RWPE2 (cell line): ENCODE results near the gene LDLRAD2.

ENCODE experiments used
- ATAC-seq: fragments of 200-7000 bp; cut with Tn5 transposase; 3 replicates; pipeline ENCODE4 v1.9.1; 2021; ENCODE audit warnings: low read depth
- DNase-seq: peaks from one replicate; pipeline ENCODE4 v3.0.0-alpha.2; 2020; ENCODE audit warnings: low spot score
- H3K27ac ChIP-seq: fragments of 450-650 bp; 2 replicates; pipeline ENCODE4 v1.5.1; 2017; ENCODE audit warnings: mild to moderate bottlenecking; ENCODE audit not compliant: poor library complexity, severe bottlenecking
- H3K27me3 ChIP-seq: fragments of 250-450 bp; sonication (Bioruptor Pico); 2 replicates; pipeline ENCODE4 v1.5.1; 2021; ENCODE audit warnings: mild to moderate bottlenecking, moderate library complexity; ENCODE audit not compliant: insufficient read depth, poor library complexity, severe bottlenecking
- H3K36me3 ChIP-seq: fragments of 250-450 bp; sonication (Bioruptor Pico); 2 replicates; pipeline ENCODE4 v1.5.1; 2020; ENCODE audit warnings: low read depth, mild to moderate bottlenecking, moderate library complexity
- H3K4me1 ChIP-seq: fragments of 250-450 bp; sonication (Bioruptor Pico); 2 replicates; pipeline ENCODE4 v1.5.1; 2021; ENCODE audit warnings: mild to moderate bottlenecking, moderate library complexity; ENCODE audit not compliant: insufficient read depth, poor library complexity, severe bottlenecking
- H3K4me3 ChIP-seq: fragments of 250-450 bp; sonication (Bioruptor Pico); 2 replicates; pipeline ENCODE4 v1.5.1; 2021; ENCODE audit warnings: mild to moderate bottlenecking, moderate library complexity; ENCODE audit not compliant: severe bottlenecking
- H3K9me3 ChIP-seq: fragments of 250-450 bp; sonication (Bioruptor Pico); 2 replicates; pipeline ENCODE4 v1.5.1; 2021; ENCODE audit warnings: mild to moderate bottlenecking, moderate library complexity; ENCODE audit not compliant: severe bottlenecking
- CTCF ChIP-seq: fragments of 450-650 bp; IDR thresholded peaks from one replicate; pipeline ENCODE4 v1.5.1; 2017; ENCODE audit warnings: mild to moderate bottlenecking, moderate library complexity; ENCODE audit not compliant: poor library complexity, severe bottlenecking

The LDLRAD2 gene

GRCh38 chr1:21851430-21852250 lies 39.6 kb downstream of the LDLRAD2 start:
- no peak for TF ChIP-seq CTCF
- Histone ChIP-seq H3K27ac (no peak overlapping the region), H3K4me3 (no peak overlapping the region), H3K4me1 (peaks cover 2% of the 10 kb centered on the region), H3K36me3 (peaks cover 30% of the 10 kb centered on the region), H3K27me3 (no peaks in the 10 kb centered on the region), H3K9me3 (no peaks in the 10 kb centered on the region)
- DNase-seq (peak; percentile 47), ATAC-seq (no peak)

GRCh38 chr1:21852282-21853130 lies 40.4 kb downstream of the LDLRAD2 start:
- H3K4me3 ChIP-seq = no peak overlapping the region
- H3K36me3 ChIP-seq = peaks cover 38% of the 10 kb centered on the region
- no peak for TF ChIP-seq CTCF
- H3K27me3 ChIP-seq = no peaks in the 10 kb centered on the region
- peaks cover 2% of the 10 kb centered on the region for H3K4me1 ChIP-seq
- DNase-seq (peak; percentile 57), ATAC-seq (no peak)
- no peaks in the 10 kb centered on the region for H3K9me3 ChIP-seq
- no peak overlapping the region for H3K27ac ChIP-seq

DNA sequence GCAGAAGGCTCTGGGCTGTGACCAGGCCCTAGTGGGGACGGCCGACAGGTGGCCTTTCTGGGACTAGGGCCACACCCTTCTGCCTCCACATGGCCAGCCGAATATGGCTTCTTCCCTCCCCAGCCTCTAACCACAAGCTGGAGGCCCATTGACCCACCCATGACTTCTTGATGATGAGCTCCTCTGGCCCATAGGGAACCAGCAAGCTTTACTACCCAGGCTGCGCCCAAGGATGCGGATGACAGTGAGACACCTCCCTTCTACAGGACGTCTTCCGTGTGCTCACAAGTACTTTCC lies 41.0 kb downstream of the LDLRAD2 start:
- ATAC-seq (no peak), DNase-seq (no peak)
- no peak for TF ChIP-seq CTCF
- peaks cover 41% of the 10 kb centered on the region for H3K36me3 ChIP-seq
- H3K27ac ChIP-seq = no peak overlapping the region
- H3K27me3 ChIP-seq = no peaks in the 10 kb centered on the region
- no peaks in the 10 kb centered on the region for H3K9me3 ChIP-seq
- H3K4me3 ChIP-seq = no peak overlapping the region
- peaks cover 2% of the 10 kb centered on the region for H3K4me1 ChIP-seq

- H3K36me3 ChIP-seq = peaks cover 50% of the 10 kb centered on the region
Measured at GRCh38 chr1:21854090-21854750, 42.2 kb downstream of the LDLRAD2 start.

More at GRCh38 chr1:21854090-21854750, 42.2 kb downstream of the LDLRAD2 start:
- no peak for ATAC-seq
- Histone ChIP-seq H3K4me1 (peaks cover 2% of the 10 kb centered on the region), H3K4me3 (no peak overlapping the region), H3K9me3 (no peaks in the 10 kb centered on the region), H3K27ac (no peak overlapping the region), H3K27me3 (no peaks in the 10 kb centered on the region)
- no peak for TF ChIP-seq CTCF
- peak; percentile 49 for DNase-seq
